ENCODE data around the gene TAS2R31.

The TAS2R31 gene

GRCh38 chr12:10998204-10998603 lies 33.0 kb downstream of the TAS2R31 start, which contains the start of gene TAS2R20:
TAS2R20 (minus strand) TSS chr12:10998304; CDS start chr12:10997875, 429 bp downstream.
- DNase-seq (ENCODE audit: low spot score) = no peak

- no peak for DNase-seq (ENCODE audit: low spot score)
Measured at GRCh38 chr12:10994307-10994706, 36.9 kb downstream of the TAS2R31 start.

- DNase-seq (ENCODE audit: low spot score) = no peak
Measured at GRCh38 chr12:10989107-10989506, 42.1 kb downstream of the TAS2R31 start.

- DNase-seq (ENCODE audit: low spot score) = no peak
Measured at GRCh38 chr12:10986812-10987211, 44.4 kb downstream of the TAS2R31 start, which contains the start of gene TAS2R50. TAS2R50 (minus strand) TSS chr12:10986912; CDS start chr12:10986860, 52 bp downstream.

DNA sequence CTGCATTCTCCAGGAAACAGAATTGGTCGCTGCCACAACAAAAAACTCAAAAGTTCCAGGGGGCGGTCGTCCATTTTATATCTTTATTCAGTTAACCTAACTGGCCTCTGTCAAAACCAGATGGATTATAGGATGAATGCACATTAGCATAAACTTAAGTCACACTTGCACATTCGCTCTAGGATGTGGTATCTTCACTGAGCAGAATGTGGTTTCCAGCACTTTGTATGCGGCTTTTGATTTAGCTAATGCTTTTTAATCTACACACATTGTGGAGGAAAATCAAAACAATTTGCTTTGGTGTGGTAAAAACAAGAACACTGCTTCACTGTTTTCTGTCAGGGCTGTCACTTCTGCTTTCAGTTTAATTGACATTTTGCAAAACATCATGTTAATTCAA lies 49.0 kb downstream of the TAS2R31 start:
- DNase-seq (ENCODE audit: low spot score) = no peak

Data from LoVo (cell line).